ENCODE results near the gene HOXC12.

Gene HOXC12

DNA sequence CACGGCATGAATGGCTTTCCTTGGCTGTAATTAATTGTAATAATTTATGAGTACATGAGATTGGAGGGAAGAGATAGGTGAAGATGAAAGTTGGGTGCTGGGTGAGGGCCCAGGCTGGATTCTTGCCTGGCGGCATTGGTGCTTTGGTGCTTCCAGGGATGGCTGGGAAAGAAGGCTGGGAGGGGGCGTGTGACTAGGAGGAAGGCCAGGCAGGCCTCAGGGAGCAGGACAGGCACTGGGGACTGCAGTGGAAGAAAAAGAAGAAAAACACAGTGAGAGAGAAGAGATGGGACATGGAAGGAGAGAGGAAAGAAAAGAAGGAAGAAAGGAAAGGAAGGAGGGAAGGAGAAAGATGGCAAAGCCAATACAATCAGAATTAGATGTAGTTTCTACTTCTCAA, 48.9 kb downstream of the HOXC12 start:
- DNase-seq (ENCODE audit: extremely low read depth, low read depth) = no peak
- no peak for TF ChIP-seq CTCF (IDR thresholded peaks at IDR 0.05; ENCODE audit: low read depth, low read length)

GRCh38 chr12:54004063-54004840, 49.5 kb downstream of the HOXC12 start:
- no peak for DNase-seq (ENCODE audit: extremely low read depth, low read depth)

GRCh38 chr12:54004841-54005530, 50.3 kb downstream of the HOXC12 start:
- no peak for TF ChIP-seq CTCF (IDR thresholded peaks at IDR 0.05; ENCODE audit: low read depth, low read length)
- no peak for DNase-seq (ENCODE audit: extremely low read depth, low read depth)

More at GRCh38 chr12:54004063-54004840, 49.5 kb downstream of the HOXC12 start:
- TF ChIP-seq CTCF (IDR thresholded peaks at IDR 0.05; ENCODE audit: low read depth, low read length) = no peak

GRCh38 chr12:54005531-54005852, 50.8 kb downstream of the HOXC12 start:
- DNase-seq (ENCODE audit: extremely low read depth, low read depth) = no peak
- TF ChIP-seq CTCF (IDR thresholded peaks at IDR 0.05; ENCODE audit: low read depth, low read length) = no peak

DNA sequence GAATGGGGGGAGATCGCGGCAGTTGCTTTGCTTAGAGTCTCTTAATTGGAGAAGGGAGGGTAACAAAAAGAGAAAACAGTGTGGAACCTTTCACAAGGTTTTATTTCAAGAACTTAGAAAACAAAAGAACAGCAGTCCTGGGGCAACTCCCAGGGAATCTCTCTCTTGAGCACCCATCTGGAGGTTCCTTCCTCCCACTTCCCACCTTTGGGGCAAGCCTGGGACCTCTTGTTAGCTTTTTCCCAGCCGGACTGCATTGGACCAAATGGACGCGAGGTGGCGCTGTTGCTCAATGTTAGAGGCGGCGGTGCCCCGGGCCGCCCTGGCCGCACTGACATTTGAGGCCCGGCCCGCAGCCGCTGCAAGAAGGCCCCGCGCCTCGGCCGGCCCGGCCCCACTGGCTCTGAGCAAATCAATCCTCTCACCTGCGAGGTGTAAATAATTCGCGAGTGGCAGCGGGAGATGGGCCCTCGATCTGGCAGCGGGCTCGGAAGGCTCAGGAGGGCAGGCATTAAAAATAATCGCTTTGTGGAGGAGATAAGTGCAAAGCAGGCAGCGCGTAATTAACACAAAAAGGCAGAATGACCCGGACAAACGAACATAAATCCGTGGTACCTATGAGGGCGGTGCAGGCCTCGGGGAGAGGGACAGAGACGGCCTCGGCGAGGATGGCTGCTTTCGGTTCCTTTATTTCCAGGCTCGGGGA, 51.3 kb downstream of the HOXC12 start:
- DNase-seq (ENCODE audit: extremely low read depth, low read depth) = no peak

DNA sequence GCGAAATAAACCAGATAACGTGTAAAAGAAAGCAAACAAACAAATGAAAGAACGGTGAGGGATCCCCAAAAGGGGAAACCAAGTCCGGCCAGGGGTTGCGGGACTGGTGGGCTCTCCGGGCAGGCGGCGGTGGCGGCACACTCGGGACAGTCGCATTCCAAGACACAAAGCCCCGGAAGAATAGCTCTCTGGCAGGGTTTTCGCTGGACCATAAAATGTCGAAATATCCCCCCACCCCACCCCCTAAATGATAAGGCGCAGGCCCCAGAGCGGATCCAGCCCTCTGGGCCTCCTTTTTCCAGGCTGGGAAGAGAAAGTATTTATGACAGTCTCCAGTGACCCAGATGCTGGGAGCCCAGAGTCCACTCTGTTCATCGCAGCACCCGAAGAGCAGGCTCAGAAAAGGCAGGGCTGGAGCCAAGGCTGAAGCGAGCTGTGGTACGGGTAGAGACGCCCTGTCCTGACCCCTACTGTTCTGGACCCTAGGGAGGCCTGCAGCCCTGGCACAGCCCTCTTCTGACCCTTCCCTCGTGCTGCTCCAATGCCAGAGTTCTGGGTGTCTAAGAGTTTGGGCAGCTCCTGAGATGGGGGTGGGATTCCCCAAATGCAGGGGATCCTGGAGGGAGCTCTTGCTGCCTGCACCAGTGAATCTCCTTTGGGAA, 52.0 kb downstream of the HOXC12 start:
- TF ChIP-seq CTCF (IDR thresholded peaks at IDR 0.05; ENCODE audit: low read depth, low read length) = no peak
- no peak for DNase-seq (ENCODE audit: extremely low read depth, low read depth)

More for the DNA sequence above, 51.3 kb downstream of the HOXC12 start:
- TF ChIP-seq CTCF (IDR thresholded peaks at IDR 0.05; ENCODE audit: low read depth, low read length) = peak; percentile 81
